GOT3 (cell line): ENCODE measurements around the gene MAP3K5.
"Not testable (repeated sequence)": the region's sequence is repeated elsewhere in the genome, so short reads cannot be mapped to it uniquely, and the experiment has no call there.

Experiments used
- DNase-seq: peaks from one replicate; lab custom pipeline; 2025; ENCODE audit warnings: mixed read lengths; lab: John Stamatoyannopoulos, UW

Gene MAP3K5

DNA sequence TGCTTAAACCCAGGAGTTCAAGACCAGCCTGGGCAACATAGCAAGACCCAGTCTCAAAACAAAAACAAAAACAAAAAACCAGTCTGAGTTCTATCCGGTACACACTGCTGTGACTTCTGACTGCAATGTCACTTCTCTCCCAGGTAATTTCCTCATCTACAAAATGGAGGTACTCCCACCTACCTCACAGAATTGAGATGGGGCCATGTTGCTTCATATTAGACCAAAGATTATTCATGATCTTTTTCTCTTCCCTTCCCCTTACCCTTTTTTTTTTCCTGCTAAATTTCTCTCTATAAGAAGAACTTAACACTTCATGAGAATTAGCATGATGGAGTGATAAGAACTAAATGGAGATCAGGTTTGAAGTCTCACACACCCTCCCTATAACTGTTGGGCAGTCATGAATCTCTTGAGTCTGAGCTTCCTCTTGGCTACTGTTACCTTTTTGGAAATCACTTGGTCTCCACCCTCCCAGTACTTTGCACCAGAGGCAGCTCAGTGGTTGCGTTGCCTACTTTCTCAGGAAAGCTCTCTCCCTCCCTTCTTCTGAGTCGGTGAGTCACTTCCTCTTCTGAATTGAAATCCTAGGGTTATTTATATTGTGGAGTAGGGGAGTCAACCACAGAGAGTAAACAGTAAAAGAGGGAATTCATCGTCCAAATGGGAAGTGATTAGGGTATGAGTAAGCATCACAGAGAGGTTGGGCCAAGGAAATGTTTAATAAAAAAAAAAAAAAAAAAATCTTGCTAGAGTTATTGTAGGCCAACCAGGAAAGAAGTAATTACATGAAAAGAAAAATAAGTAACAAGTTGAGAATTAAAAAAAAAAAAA is 182.2 kb downstream of the MAP3K5 start:
- peak; percentile 38 for DNase-seq

GRCh38 chr6:136608991-136609390 is 183.3 kb downstream of the MAP3K5 start:
- DNase-seq: no peak

DNA sequence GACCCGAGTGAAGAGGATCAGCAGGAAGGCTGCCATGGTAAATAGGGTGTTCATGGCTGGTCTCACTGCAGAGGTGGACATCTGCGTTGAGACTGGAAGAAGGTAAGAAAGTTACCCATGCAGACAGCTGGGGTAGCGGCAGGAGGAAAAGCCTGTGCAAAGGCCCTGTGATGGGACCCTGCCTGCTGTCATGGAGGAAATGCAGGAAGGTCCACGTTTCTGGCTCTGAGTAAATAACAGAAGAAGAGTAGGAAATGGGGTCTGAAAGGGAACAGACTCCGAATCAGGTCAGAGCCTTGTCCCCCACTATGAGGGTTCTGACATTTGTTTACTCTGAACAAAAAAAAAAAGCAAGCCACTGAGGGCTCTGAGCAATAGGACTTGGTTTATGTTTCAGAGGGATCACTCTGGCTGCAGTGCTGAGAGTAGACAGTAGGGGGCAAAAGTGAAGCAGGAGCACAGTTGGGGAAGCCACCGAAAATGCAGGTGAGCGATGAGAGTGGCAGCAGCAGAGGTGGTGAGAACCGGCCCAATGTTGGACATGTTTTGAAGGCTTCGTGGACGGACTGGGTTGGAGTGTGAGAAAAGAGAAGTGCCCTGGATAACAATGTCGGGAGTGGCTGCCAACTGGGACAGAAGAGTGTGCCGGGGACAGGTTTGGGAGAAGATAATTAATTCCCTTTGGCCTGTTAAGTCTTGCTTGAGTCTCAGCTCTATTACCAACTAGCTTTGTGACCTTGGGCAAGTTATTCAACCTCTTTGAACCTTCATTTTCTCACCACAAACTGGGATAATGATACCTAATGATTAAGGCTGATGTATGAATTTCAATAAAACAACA is 184.1 kb downstream of the MAP3K5 start:
- DNase-seq: peak; percentile 18

GRCh38 chr6:136607204-136607931 is 184.9 kb downstream of the MAP3K5 start:
- DNase-seq: no peak

- DNase-seq: no peak
Observed at GRCh38 chr6:136604928-136605510, 187.3 kb downstream of the MAP3K5 start.

DNA sequence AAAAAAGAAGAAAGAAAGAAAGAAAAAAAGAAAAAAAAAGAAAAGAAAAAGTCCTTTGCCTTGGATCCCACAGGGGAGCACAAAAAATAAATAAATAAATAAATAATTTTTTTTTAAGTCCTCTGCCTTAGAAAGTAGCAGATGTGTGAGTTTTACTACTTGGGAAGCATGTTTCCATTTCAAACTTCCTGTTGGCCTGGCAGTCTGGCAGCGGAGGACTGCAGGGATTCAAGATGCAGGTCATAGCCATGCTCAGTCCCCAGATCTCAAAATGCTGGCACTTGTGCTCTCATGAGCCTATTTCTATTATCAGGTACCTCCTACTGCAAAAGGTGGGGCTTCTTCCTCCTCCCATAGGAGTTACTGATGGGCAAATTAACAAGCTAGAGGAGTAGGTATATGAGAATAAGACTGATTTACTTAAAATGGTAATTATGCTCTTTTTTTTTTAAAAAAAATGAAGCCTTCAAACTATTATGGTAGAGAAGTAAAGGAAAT is 187.9 kb downstream of the MAP3K5 start:
- no peak for DNase-seq

DNA sequence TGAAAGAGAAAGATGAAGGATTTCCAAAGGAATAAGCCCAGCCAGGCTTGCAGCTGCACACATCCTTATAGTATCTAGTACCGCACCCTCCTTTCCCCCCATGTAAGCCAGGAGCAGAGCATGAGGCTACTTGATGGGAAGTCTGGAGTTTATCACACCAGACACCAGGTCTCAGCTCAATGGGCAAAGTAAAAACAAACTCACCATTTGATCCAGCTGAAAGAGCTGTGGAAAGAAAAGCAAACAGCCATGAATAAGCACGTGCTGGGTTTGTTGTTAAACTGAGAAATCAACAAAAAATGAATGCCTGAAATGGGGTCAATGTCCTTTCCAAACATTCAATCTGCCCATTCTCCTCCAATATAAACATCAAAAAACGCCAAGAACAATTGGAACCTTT is 191.5 kb downstream of the MAP3K5 start:
- no peak for DNase-seq

- DNase-seq: no peak
Observed at GRCh38 chr6:136599329-136600011, 192.8 kb downstream of the MAP3K5 start.

DNA sequence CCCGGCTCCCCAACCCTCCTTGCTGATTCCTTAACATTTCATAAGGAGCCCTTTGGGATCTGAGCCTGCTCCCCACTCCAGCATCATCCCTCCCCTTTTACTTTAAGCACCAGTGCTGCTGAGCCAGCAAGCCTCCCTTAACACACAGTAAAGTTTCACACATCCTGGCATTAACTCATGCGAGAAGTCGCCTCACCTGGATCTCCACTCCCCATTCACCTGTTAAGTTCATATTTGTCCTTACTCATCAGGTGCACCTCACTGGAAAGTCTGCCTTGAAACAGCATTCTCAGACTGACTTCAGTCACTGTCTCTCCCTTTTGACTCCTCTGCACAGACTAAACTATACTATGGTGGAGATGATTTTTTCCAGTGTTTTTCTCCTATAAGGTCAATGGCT is 194.2 kb downstream of the MAP3K5 start:
- DNase-seq: no peak

DNA sequence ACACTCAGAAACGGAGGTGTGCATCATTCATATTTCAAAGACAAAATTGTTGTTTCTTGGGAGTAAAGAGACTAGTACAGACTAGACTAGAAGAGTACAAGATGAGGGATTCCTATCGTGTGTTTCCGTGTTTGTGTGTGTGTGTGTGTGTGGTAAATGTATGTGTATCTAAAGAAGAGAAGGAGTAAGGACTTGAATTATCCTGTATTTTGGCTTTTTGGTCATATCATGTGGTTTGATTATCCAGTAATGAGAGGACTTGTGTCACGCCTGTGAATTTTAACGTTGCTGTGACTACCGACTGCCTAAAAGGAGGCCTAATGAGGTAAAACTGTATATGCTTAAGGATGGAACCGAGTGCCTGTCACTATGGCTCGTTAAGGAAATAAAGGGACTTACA is 197.6 kb downstream of the MAP3K5 start:
- DNase-seq: no peak

- DNase-seq: no peak
Observed at GRCh38 chr6:136593748-136594490, 198.4 kb downstream of the MAP3K5 start.

DNA sequence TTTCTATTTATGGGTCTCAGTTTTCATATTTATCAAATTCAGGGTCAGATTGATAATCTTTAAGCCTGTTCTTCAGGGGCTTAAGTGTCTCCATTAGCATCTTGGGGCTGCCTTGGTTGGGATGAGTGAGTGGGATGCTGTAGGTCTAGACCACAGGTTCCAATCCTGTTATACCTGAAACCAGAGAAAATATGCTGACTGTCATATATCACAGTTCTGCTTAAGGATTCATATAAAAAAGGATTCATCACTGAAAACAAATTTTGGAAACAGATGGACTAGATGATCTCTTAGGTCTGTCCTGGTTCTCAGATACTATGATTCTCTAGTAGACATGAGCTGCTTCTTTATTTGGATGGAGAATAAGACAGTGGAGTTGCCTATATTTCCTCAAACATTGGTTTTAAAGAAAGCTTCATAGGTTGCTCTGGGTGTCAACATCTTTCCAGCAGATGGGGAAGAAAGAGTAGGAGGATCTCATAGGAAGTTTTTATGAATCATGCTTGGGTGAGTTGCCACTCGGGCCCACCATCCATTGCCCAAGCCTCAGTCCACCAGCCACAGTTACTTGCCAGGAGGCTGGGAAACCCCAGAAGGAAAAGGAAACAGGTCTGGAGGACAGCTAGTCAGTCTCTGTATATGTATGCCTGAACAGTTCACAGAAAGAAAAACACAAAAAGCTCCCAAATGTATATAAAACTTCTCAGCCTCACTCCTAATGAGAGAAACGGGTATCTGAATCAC is 199.2 kb downstream of the MAP3K5 start:
- DNase-seq: no peak

DNA sequence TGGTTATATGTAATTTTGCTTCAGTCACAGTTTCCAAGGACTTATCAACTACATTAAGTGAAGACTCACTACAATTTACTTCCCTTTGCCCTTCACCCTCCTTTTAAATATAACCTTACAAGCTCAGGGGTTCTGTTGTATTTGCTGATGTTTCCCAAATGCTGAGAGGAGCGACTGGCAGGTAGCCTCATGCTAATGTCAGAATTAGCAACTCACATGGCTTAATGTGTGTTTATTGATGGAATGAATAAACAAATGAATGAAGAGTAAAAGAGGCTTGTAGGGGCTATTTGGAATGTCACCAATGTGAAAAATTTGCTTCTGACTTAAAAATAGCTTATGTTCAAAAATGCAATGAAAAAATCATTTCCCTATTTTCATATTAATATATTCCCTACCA is 200.7 kb downstream of the MAP3K5 start:
- DNase-seq: no peak

- not testable (repeated sequence) for DNase-seq
Observed at GRCh38 chr6:136590846-136591245, 201.4 kb downstream of the MAP3K5 start.

- DNase-seq: no peak
Observed at GRCh38 chr6:136587527-136587926, 204.8 kb downstream of the MAP3K5 start.

DNA sequence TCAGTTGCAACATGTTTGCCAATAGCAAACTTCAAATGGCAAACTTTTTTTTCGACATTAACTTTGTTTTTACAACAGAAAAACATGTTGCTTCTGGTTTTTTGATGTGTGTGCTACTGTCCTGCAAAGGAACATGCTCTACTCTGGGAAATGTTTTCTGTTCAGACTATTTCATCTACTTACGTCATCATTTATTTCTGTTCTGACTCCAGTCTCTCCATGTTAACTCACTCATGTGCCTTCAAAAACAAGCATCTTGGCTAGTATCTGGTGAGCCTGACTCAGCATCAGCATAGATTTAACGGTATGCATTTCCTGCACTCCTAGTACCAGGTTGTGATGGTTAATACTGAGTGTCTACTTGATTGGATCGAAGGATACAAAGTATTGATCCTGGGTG is 206.0 kb downstream of the MAP3K5 start:
- DNase-seq: no peak

DNA sequence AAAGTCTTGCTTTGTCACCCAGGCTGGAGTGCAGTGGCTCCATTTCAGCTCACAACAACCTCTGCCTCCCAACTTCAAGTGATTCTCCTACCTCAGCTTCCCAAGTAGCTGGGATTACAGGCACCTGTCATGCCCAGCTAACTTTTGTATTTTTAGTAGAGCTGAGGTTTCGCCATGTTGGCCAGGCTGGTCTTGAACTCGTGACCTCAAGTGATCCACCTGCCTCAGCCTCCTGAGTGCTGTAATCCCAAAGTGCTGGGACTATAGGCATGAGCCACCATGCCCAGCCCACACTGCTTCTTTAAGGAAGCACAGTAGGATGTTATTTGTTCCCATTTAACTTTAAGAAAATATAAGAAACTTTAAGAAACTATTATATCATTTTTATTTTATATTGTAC is 206.8 kb downstream of the MAP3K5 start:
- DNase-seq: not testable (repeated sequence)

- DNase-seq: not testable (repeated sequence)
Observed at GRCh38 chr6:136584290-136584689, 208.0 kb downstream of the MAP3K5 start.

GRCh38 chr6:136582711-136583471 is 209.4 kb downstream of the MAP3K5 start:
- DNase-seq: no peak
